ENCODE measurements around the gene TXN.

- no peak for TF ChIP-seq CTCF (conservative IDR thresholded peaks at IDR 0.05)
- no peak for TF ChIP-seq ZFX (IDR thresholded peaks at IDR 0.05)
Observed at GRCh38 chr9:110214090-110214489, 42.2 kb downstream of the TXN start.
